HG02840 (cell line): ENCODE measurements around the gene TRIL.

ENCODE experiments used
- ATAC-seq: cut with Tn5 transposase; IDR thresholded peaks from one replicate; pipeline ENCODE4 v1.9.1; 2021; ENCODE audit warnings: mild to moderate bottlenecking, moderate library complexity, moderate number of reproducible peaks; ENCODE audit not compliant: unreplicated experiment, low FRiP score

The TRIL gene

GRCh38 chr7:28958235-28958979 lies at the start of gene TRIL:
TSS of gene TRIL (minus strand) at chr7:28958330. CDS start at chr7:28958046, 284 bp downstream.
- no peak for ATAC-seq

GRCh38 chr7:29007127-29007526 lies 49.0 kb upstream of the TRIL start:
- ATAC-seq: no peak

GRCh38 chr7:29005829-29006228 lies 47.7 kb upstream of the TRIL start:
- ATAC-seq: no peak

- no peak for ATAC-seq
These were observed 47.3 kb upstream of the TRIL start for GRCh38 chr7:29005406-29005805.

- ATAC-seq: no peak
These were observed 45.6 kb upstream of the TRIL start for GRCh38 chr7:29003703-29004102.

GRCh38 chr7:29000717-29001076 lies 42.6 kb upstream of the TRIL start:
- no peak for ATAC-seq

GRCh38 chr7:28999895-29000716 lies 42.0 kb upstream of the TRIL start:
- ATAC-seq: no peak

- ATAC-seq: no peak
These were observed 41.3 kb upstream of the TRIL start for GRCh38 chr7:28999427-28999826.

GRCh38 chr7:28998105-28998504 lies 40.0 kb upstream of the TRIL start:
- ATAC-seq: no peak

GRCh38 chr7:28996836-28997235 lies 38.7 kb upstream of the TRIL start:
- no peak for ATAC-seq

- no peak for ATAC-seq
These were observed 35.2 kb upstream of the TRIL start for GRCh38 chr7:28993371-28993770.

GRCh38 chr7:28992798-28993197 lies 34.7 kb upstream of the TRIL start:
- no peak for ATAC-seq

- no peak for ATAC-seq
These were observed 32.2 kb upstream of the TRIL start for GRCh38 chr7:28990200-28990960.

- no peak for ATAC-seq
These were observed 31.3 kb upstream of the TRIL start for GRCh38 chr7:28989211-28989980.

- ATAC-seq: no peak
These were observed 30.7 kb upstream of the TRIL start for GRCh38 chr7:28988810-28989209.

- no peak for ATAC-seq
These were observed 30.0 kb upstream of the TRIL start for GRCh38 chr7:28988091-28988490.

GRCh38 chr7:28986765-28987110 lies 28.6 kb upstream of the TRIL start:
- ATAC-seq: no peak

GRCh38 chr7:28986028-28986764 lies 28.1 kb upstream of the TRIL start:
- ATAC-seq: no peak

- no peak for ATAC-seq
These were observed 26.5 kb upstream of the TRIL start for GRCh38 chr7:28984631-28985030.

GRCh38 chr7:28984217-28984616 lies 26.1 kb upstream of the TRIL start:
- no peak for ATAC-seq
